HEK293 (cell line): ENCODE data around the gene RAP1A.

Experiments used
- MEIS1 ChIP-seq: sonication (generic); formaldehyde crosslinking; IDR thresholded peaks from 2 replicates; pipeline ENCODE4 v1.8.1; 2022; ENCODE audit warnings: missing genetic modification reagents, mild to moderate bottlenecking, borderline replicate concordance
- ZNF274 ChIP-seq, 2 experiments: fragments of 200-500 bp in 1 of 2; fragments of 450-650 bp in 1 of 2; sonication (Bioruptor generic) in 1 of 2; formaldehyde crosslinking in 1 of 2; IDR thresholded peaks; 2 replicates each; pipeline versions ENCODE4 v1.5.1 to v1.6.1; 2014 to 2016; ENCODE audit warnings: borderline replicate concordance in 1 of 2, inconsistent platforms in 1 of 2, low read length in 1 of 2, missing biosample characterization in 1 of 2, missing genetic modification characterization in 1 of 2
- TF ChIP-seq, protein P1 (sequence below): fragments of 450-650 bp; formaldehyde crosslinking; IDR thresholded peaks from 2 replicates; pipeline ENCODE4 v1.5.1; 2016; ENCODE audit warnings: missing biosample characterization, missing genetic modification characterization
- TF ChIP-seq, protein P2 (sequence below): fragments of 450-650 bp; formaldehyde crosslinking; IDR thresholded peaks from 2 replicates; pipeline ENCODE4 v1.5.1; 2016; ENCODE audit warnings: missing biosample characterization, missing genetic modification characterization

DNA sequence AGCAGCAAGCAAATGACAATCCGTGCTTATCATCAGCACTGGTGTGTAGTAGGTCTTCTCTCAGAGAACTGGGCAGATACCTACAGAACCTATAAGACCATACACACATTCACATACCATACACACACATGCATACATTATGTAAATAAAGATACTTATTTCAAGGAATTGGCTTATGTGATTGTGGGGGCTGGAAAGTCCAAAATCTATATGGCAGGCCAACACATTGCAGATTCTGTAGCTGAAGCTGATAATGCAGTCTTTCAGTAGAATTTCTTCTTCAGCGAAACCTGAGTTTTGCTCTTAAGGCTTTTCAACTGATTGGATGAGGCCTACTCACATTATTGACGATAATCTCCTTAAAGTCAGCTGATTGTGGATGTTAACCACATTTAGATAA is 24.1 kb downstream of the RAP1A start:
- TF ChIP-seq, protein P1, sequence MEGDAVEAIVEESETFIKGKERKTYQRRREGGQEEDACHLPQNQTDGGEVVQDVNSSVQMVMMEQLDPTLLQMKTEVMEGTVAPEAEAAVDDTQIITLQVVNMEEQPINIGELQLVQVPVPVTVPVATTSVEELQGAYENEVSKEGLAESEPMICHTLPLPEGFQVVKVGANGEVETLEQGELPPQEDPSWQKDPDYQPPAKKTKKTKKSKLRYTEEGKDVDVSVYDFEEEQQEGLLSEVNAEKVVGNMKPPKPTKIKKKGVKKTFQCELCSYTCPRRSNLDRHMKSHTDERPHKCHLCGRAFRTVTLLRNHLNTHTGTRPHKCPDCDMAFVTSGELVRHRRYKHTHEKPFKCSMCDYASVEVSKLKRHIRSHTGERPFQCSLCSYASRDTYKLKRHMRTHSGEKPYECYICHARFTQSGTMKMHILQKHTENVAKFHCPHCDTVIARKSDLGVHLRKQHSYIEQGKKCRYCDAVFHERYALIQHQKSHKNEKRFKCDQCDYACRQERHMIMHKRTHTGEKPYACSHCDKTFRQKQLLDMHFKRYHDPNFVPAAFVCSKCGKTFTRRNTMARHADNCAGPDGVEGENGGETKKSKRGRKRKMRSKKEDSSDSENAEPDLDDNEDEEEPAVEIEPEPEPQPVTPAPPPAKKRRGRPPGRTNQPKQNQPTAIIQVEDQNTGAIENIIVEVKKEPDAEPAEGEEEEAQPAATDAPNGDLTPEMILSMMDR (tag by site-specific recombination), result no peak
- TF ChIP-seq MEIS1 (no peak), ZNF274 (IDR thresholded peaks at IDR 0.05; ENCODE audit: low read length) (no peak), ZNF274 (tag by site-specific recombination; IDR thresholded peaks at IDR 0.05; ENCODE audit: borderline replicate concordance) (no peak)
- TF ChIP-seq, protein P2, sequence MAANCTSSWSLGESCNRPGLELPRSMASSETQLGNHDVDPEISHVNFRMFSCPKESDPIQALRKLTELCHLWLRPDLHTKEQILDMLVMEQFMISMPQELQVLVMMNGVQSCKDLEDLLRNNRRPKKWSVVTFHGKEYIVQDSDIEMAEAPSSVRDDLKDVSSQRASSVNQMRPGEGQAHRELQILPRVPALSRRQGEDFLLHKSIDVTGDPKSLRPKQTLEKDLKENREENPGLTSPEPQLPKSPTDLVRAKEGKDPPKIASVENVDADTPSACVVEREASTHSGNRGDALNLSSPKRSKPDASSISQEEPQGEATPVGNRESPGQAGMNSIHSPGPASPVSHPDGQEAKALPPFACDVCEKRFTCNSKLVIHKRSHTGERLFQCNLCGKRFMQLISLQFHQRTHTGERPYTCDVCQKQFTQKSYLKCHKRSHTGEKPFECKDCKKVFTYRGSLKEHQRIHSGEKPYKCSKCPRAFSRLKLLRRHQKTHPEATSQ (tag by site-specific recombination), result no peak
